DMS114 treated with DMSO at 0.1 percent for 48 hours (cell line): ENCODE data around the gene DCP1A.
"Not testable (repeated sequence)": the region's sequence is repeated elsewhere in the genome, so short reads cannot be mapped to it uniquely, and the experiment has no call there.

Experiments
- DNase-seq: peaks from one replicate; lab custom pipeline; 2025; ENCODE audit not compliant: unreplicated experiment; lab: John Stamatoyannopoulos, UW

DCP1A gene

GRCh38 chr3:53347261-53348064 lies at the start of gene DCP1A:
Gene DCP1A (minus strand): TSS chr3:53347543. CDS start chr3:53347517, 26 bp downstream.
- peak; percentile 92 for DNase-seq

GRCh38 chr3:53384465-53385423 lies 37.4 kb upstream of the DCP1A start:
- no peak for DNase-seq

GRCh38 chr3:53382106-53382505 lies 34.8 kb upstream of the DCP1A start:
- no peak for DNase-seq

- DNase-seq = no peak
These were observed 33.0 kb upstream of the DCP1A start for GRCh38 chr3:53380306-53380705.

GRCh38 chr3:53379898-53380297 lies 32.6 kb upstream of the DCP1A start:
- no peak for DNase-seq

GRCh38 chr3:53377794-53378193 lies 30.5 kb upstream of the DCP1A start:
- DNase-seq = no peak

- DNase-seq = no peak
These were observed 29.3 kb upstream of the DCP1A start for GRCh38 chr3:53376679-53377078.

- DNase-seq = peak; percentile 37
These were observed 27.7 kb upstream of the DCP1A start for GRCh38 chr3:53375019-53375418.

GRCh38 chr3:53370719-53371118 lies 23.4 kb upstream of the DCP1A start:
- DNase-seq = not testable (repeated sequence)

GRCh38 chr3:53361852-53362251 lies 14.5 kb upstream of the DCP1A start:
- no peak for DNase-seq

- no peak for DNase-seq
These were observed 10.1 kb upstream of the DCP1A start for GRCh38 chr3:53357458-53357857.

GRCh38 chr3:53354945-53355498 lies 7.7 kb upstream of the DCP1A start:
- DNase-seq = no peak

GRCh38 chr3:53353202-53353601 lies 5.9 kb upstream of the DCP1A start:
- DNase-seq = no peak

GRCh38 chr3:53350652-53351051 lies 3.3 kb upstream of the DCP1A start:
- DNase-seq = no peak

GRCh38 chr3:53348118-53348517 lies 775 bp upstream of the DCP1A start:
- not testable (repeated sequence) for DNase-seq

- DNase-seq = no peak
These were observed 452 bp downstream of the DCP1A start for GRCh38 chr3:53346922-53347260.

GRCh38 chr3:53346514-53346913 lies 829 bp downstream of the DCP1A start:
- peak; percentile 9 for DNase-seq

GRCh38 chr3:53342353-53342752 lies 5.0 kb downstream of the DCP1A start:
- no peak for DNase-seq

GRCh38 chr3:53337167-53337940 lies 10.0 kb downstream of the DCP1A start:
- DNase-seq = no peak

- DNase-seq = no peak
These were observed 12.6 kb downstream of the DCP1A start for GRCh38 chr3:53334742-53335141.

- DNase-seq = no peak
These were observed 15.5 kb downstream of the DCP1A start for GRCh38 chr3:53331871-53332270.
